HG02938 (cell line): Measurements from ENCODE around the gene C14orf180.

Experiments used
- ATAC-seq: cut with Tn5 transposase; IDR thresholded peaks from one replicate; pipeline ENCODE4 v1.9.1; 2021; ENCODE audit warnings: mild to moderate bottlenecking, moderate library complexity; ENCODE audit not compliant: unreplicated experiment

The C14orf180 gene

GRCh38 chr14:104579507-104579906 lies at the start of gene C14orf180:
TSS of gene C14orf180 (plus strand) at chr14:104579764. CDS start at chr14:104586431, 6,667 bp downstream.
- no peak for ATAC-seq

GRCh38 chr14:104530646-104531045 lies 48.9 kb upstream of the C14orf180 start:
- no peak for ATAC-seq

GRCh38 chr14:104531421-104532190 lies 48.0 kb upstream of the C14orf180 start:
- no peak for ATAC-seq

GRCh38 chr14:104532191-104532555 lies 47.4 kb upstream of the C14orf180 start:
- no peak for ATAC-seq

- no peak for ATAC-seq
These were observed 45.5 kb upstream of the C14orf180 start for GRCh38 chr14:104534036-104534435.

- ATAC-seq, result no peak
These were observed 42.5 kb upstream of the C14orf180 start for GRCh38 chr14:104536942-104537612.

- no peak for ATAC-seq
These were observed 42.0 kb upstream of the C14orf180 start for GRCh38 chr14:104537613-104537988.

GRCh38 chr14:104541905-104542465 lies 37.6 kb upstream of the C14orf180 start:
- ATAC-seq, result no peak

- ATAC-seq, result no peak
These were observed 36.4 kb upstream of the C14orf180 start for GRCh38 chr14:104542871-104543830.

- no peak for ATAC-seq
These were observed 35.1 kb upstream of the C14orf180 start for GRCh38 chr14:104544362-104544961.

GRCh38 chr14:104545151-104545941 lies 34.2 kb upstream of the C14orf180 start:
- no peak for ATAC-seq

GRCh38 chr14:104545942-104546501 lies 33.5 kb upstream of the C14orf180 start:
- no peak for ATAC-seq

- no peak for ATAC-seq
These were observed 32.8 kb upstream of the C14orf180 start for GRCh38 chr14:104546591-104547309.

GRCh38 chr14:104547310-104547997 lies 32.1 kb upstream of the C14orf180 start:
- ATAC-seq, result no peak

GRCh38 chr14:104547998-104548700 lies 31.4 kb upstream of the C14orf180 start:
- ATAC-seq, result no peak

- ATAC-seq, result no peak
These were observed 30.6 kb upstream of the C14orf180 start for GRCh38 chr14:104548802-104549535.
